A549 treated with Mapracorat at 1 μM for 4 hours (cell line): Measurements from ENCODE around the gene MTM1. TPM values are rescaled to one million over a fixed set of nuclear protein-coding genes. Genes with fewer than 3 reads are reported as not detected.

Experiments
- total RNA-seq: library from RNA; stranded (reverse); fragments of 200-300 nt; extraction: Qiagen RNA extraction; gene quantifications from 5 replicates; pipeline ENCODE4 v1.2.3, GENCODE V29; 2022

Gene MTM1
- 5.3 to 7.4 TPM (median 6.3 TPM) in 5 replicates for total RNA-seq

GRCh38 chrX:150568320-150569154 lies at the start of gene MTM1:
MTM1 (plus strand) TSS chrX:150568621; CDS start chrX:150592615, 23,994 bp downstream.

GRCh38 chrX:150692831-150693724 lies 124.7 kb downstream of the MTM1 start, which contains the start of gene MTMR1:
MTMR1 (plus strand) TSS chrX:150693396; CDS start chrX:150693531, 135 bp downstream.

Other genes starting within 250 kb of the MTM1 start
- 7.0 to 8.0 TPM (median 7.5 TPM) in 5 replicates for gene MAMLD1, start 205.3 kb upstream of the MTM1 start, total RNA-seq
- 13.1 to 16.9 TPM (median 15.4 TPM) in 5 replicates for gene MTMR1, start 124.8 kb downstream of the MTM1 start, total RNA-seq